GM12878 (cell line): Measurements from ENCODE around the gene KRT14. TPM values are rescaled to one million over a fixed set of nuclear protein-coding genes. Genes with fewer than 3 reads are reported as not detected.

Source experiments
- ATAC-seq: fragments of 200-7000 bp; cut with Tn5 transposase; 3 replicates; pipeline ENCODE4 v1.9.1; 2020; ENCODE audit warnings: mild to moderate bottlenecking, moderate library complexity
- BruUV-seq: library from RNA; stranded (reverse); fragments of 400-500 nt; replicated peaks from 2 replicates; lab custom pipeline; 2021; lab: Mats Ljungman, UMichigan
- CTCF ChIA-PET: fragments of 300-600 bp; sonication (Branson Sonifier 250); formaldehyde crosslinking; extraction: SDS; loops from one replicate; lab custom pipeline; 2021; ENCODE audit warnings: inconsistent platforms; lab: Yijun Ruan, JAX
- POLR2A ChIA-PET: fragments of 350-600 bp; formaldehyde crosslinking; extraction: SDS; loops from one replicate; lab custom pipeline; 2021; ENCODE audit warnings: inconsistent platforms; lab: Charles Lee
- RAD21 ChIA-PET: fragments of 300-600 bp; sonication (Branson Sonifier 250); formaldehyde crosslinking; loops from one replicate; lab custom pipeline; 2023; ENCODE audit warnings: antibody characterized with exemption; ENCODE audit not compliant: unreplicated experiment; lab: Charles Lee
- SMC1A ChIA-PET: fragments of 300-600 bp; sonication (Branson Sonifier 250); formaldehyde crosslinking; loops from one replicate; lab custom pipeline; 2023; ENCODE audit not compliant: unreplicated experiment, uncharacterized antibody; lab: Charles Lee
- DNase-seq: peaks from one replicate; pipeline ENCODE4 v3.0.0-alpha.2; 2011; ENCODE audit warnings: low read depth, low spot score
- FAIRE-seq: peaks from 3 replicates; lab custom pipeline; 2011; peaks lifted over from hg19 to GRCh38; lab: Jason Lieb, UNC
- H2AFZ ChIP-seq: 2 replicates; pipeline ENCODE4 v1.6.0; 2011; ENCODE audit warnings: low read depth, low read length, control low read depth; ENCODE audit not compliant: control insufficient read depth
- H3K27ac ChIP-seq: 2 replicates; pipeline ENCODE4 v1.5.1; 2011; ENCODE audit warnings: control low read depth; ENCODE audit not compliant: control insufficient read depth, insufficient read depth
- H3K27me3 ChIP-seq, 2 experiments: replicated peaks in 1 of 2; 2 replicates each; pipeline versions ENCODE4 v1.6.0 to v1.6.1; 2011; ENCODE audit warnings: low read length in 1 of 2; ENCODE audit not compliant: control insufficient read depth in 2 of 2, insufficient read depth in 2 of 2
- H3K36me3 ChIP-seq, 2 experiments: 2 replicates each; pipeline ENCODE4 v1.5.1; 2011; ENCODE audit warnings: low read length in 1 of 2; ENCODE audit not compliant: control insufficient read depth in 2 of 2, insufficient read depth in 2 of 2
- H3K4me1 ChIP-seq: 2 replicates; pipeline ENCODE4 v1.6.1; 2011; ENCODE audit warnings: mild to moderate bottlenecking, low read length, moderate library complexity, mixed read lengths; ENCODE audit not compliant: control insufficient read depth, insufficient read depth
- H3K4me2 ChIP-seq: 2 replicates; pipeline ENCODE4 v1.6.0; 2011; ENCODE audit warnings: control low read depth; ENCODE audit not compliant: control insufficient read depth, insufficient read depth
- H3K4me3 ChIP-seq: fragments of 200-600 bp; sonication (generic); 2 replicates; pipeline ENCODE4 v1.5.1; 2016
- H3K79me2 ChIP-seq: 2 replicates; pipeline ENCODE4 v1.6.0; 2011; ENCODE audit warnings: low read length; ENCODE audit not compliant: control insufficient read depth, insufficient read depth
- H3K9ac ChIP-seq: 2 replicates; pipeline ENCODE4 v1.8.0; 2011; ENCODE audit warnings: low read length, control low read depth, mixed read lengths; ENCODE audit not compliant: control insufficient read depth, insufficient read depth
- H3K9me3 ChIP-seq: replicated peaks from 3 replicates; pipeline ENCODE4 v1.5.1; 2011; ENCODE audit warnings: mild to moderate bottlenecking, low read length; ENCODE audit not compliant: control insufficient read depth, insufficient read depth
- H4K20me1 ChIP-seq: 2 replicates; pipeline ENCODE4 v1.6.0; 2011; ENCODE audit not compliant: control insufficient read depth, insufficient read depth
- ATF2 ChIP-seq: IDR thresholded peaks from 2 replicates; pipeline ENCODE4 v1.6.1; 2012; ENCODE audit warnings: low read length, inconsistent platforms
- CBX5 ChIP-seq: sonication (generic); IDR thresholded peaks from 2 replicates; pipeline ENCODE4 v1.6.1; 2016; ENCODE audit warnings: low read depth, moderate library complexity, mild to moderate bottlenecking, inconsistent platforms
- CHD4 ChIP-seq: fragments of 200-600 bp; sonication (generic); IDR thresholded peaks from 2 replicates; pipeline ENCODE4 v1.6.1; 2016; ENCODE audit warnings: mild to moderate bottlenecking
- CTCF ChIP-seq, 3 experiments: IDR thresholded peaks in 2 of 3; conservative IDR thresholded peaks in 1 of 3; 2 replicates each; pipeline ENCODE4 v1.5.1; 2011; ENCODE audit warnings: low read depth in 3 of 3, low read length in 3 of 3, mild to moderate bottlenecking in 3 of 3, control low read depth in 2 of 3, moderate library complexity in 2 of 3, inconsistent platforms in 1 of 3, mixed read lengths in 1 of 3; ENCODE audit not compliant: control insufficient read depth in 2 of 3, insufficient read depth in 1 of 3; ENCODE audit errors: extremely low read depth in 1 of 3
- ESRRA ChIP-seq: IDR thresholded peaks from 2 replicates; pipeline ENCODE4 v1.6.1; 2012; ENCODE audit warnings: mild to moderate bottlenecking, low read length, improper control_type of control experiment
- IRF4 ChIP-seq: IDR thresholded peaks from 2 replicates; pipeline ENCODE4 v1.6.1; 2011; ENCODE audit warnings: low read depth, low read length
- KLF5 ChIP-seq: fragments of 450-650 bp; IDR thresholded peaks from 2 replicates; pipeline ENCODE4 v1.6.1; 2014; ENCODE audit warnings: mild to moderate bottlenecking; ENCODE audit not compliant: partially characterized antibody
- NFYB ChIP-seq: IDR thresholded peaks from 2 replicates; pipeline ENCODE4 v1.6.1; 2011; ENCODE audit warnings: low read depth, mild to moderate bottlenecking, low read length, improper control_type of control experiment, moderate library complexity; ENCODE audit not compliant: insufficient read depth
- POU2F2 ChIP-seq: IDR thresholded peaks from 3 replicates; pipeline ENCODE4 v1.6.1; 2011; ENCODE audit warnings: low read depth, mild to moderate bottlenecking, low read length, borderline replicate concordance
- SMAD5 ChIP-seq: IDR thresholded peaks from 2 replicates; pipeline ENCODE4 v1.6.1; 2016; ENCODE audit warnings: antibody characterized with exemption, low read depth
- SMARCA5 ChIP-seq: fragments of 450-650 bp; IDR thresholded peaks from 2 replicates; pipeline ENCODE4 v1.6.1; 2017; ENCODE audit warnings: mild to moderate bottlenecking
- SMC3 ChIP-seq: IDR thresholded peaks from 2 replicates; pipeline ENCODE4 v1.6.1; 2011; ENCODE audit warnings: low read length, improper control_type of control experiment, borderline replicate concordance
- SUPT20H ChIP-seq: IDR thresholded peaks from 2 replicates; pipeline ENCODE4 v1.6.1; 2011; ENCODE audit warnings: low read depth, mild to moderate bottlenecking, low read length, moderate library complexity, borderline replicate concordance; ENCODE audit not compliant: control insufficient read depth
- WGBS: methylation state at CpG from one replicate; pipeline ENCODE4 v1.1.6; 2016; ENCODE audit warnings: low lambda C conversion rate; ENCODE audit not compliant: insufficient replicate concordance, insufficient coverage; ENCODE audit errors: missing lambda C conversion rate; 5-methylcytosine and 5-hydroxymethylcytosine counted together
- in situ Hi-C: fragments of 300-500 bp; cut with MboI; formaldehyde crosslinking; loops from 9 replicates; pipeline ENCODE4 v1.14.3; 2018; ENCODE audit warnings: mixed read lengths
- intact Hi-C: fragments of 100-400 bp; cut with micrococcal nuclease; formaldehyde crosslinking; loops from one replicate; pipeline ENCODE4 v1.14.2; 2022; ENCODE audit not compliant: unreplicated experiment
- polyA plus RNA-seq, 11 experiments: library from polyadenylated mRNA; depleted of rRNA in 4 of 11; unstranded in 6 of 11; stranded (reverse) in 5 of 11; fragments of >200 nt; fragmentation: Nextera tagmentation in 4 of 11; fragmentation: Illumina TruSeq in 1 of 11; extraction: Ambion mirVana in 4 of 11; extraction: Trizol in 1 of 11; gene quantifications; 1 replicate in 1 of 11; 2 replicates in 10 of 11; pipeline versions ENCODE4 v1.2.1 to v1.2.3, GENCODE V29; 2011 to 2016; ENCODE audit warnings: inconsistent platforms in 2 of 11, missing spikeins in 2 of 11, low read depth in 1 of 11
- total RNA-seq, 4 experiments: library from RNA; depleted of rRNA in 3 of 4; stranded (reverse); fragments of >200 nt in 3 of 4; fragmentation: Illumina TruSeq in 1 of 4; extraction: Trizol in 1 of 4; gene quantifications; 2 replicates each; pipeline versions ENCODE4 v1.2.1 to v1.2.3, GENCODE V29; 2013 to 2021

Gene KRT14
- total and polyA plus RNA-seq, 10 of the 15 experiments (the other 5 are each of a cell fraction or from before 2014, with no cell fraction given) = 1.5 TPM; not detected in 9

GRCh38 chr17:41619036-41619926, 32.6 kb upstream of the KRT14 start:
- ChIA-PET POLR2A (no interaction called here), RAD21 (no interaction called here), CTCF (no interaction called here), SMC1A (no interaction called here)
- no peak for ATAC-seq
- no peaks in the 10 kb centered on the region for H3K36me3 ChIP-seq
- no peak for TF ChIP-seq ESRRA
- TF ChIP-seq ATF2 = no peak
- no peak for TF ChIP-seq CTCF (IDR thresholded peaks at IDR 0.05 in 2 of 3, conservative IDR thresholded peaks at IDR 0.05 in 1 of 3; ENCODE audit: control insufficient read depth in 2 of 3, extremely low read depth in 1 of 3, insufficient read depth in 1 of 3, low read depth in 3 of 3, low read length in 3 of 3)
- no peak for TF ChIP-seq CBX5
- TF ChIP-seq SMC3 = no peak
- TF ChIP-seq CHD4 = no peak
- TF ChIP-seq SMARCA5 = no peak
- TF ChIP-seq SUPT20H = no peak
- TF ChIP-seq KLF5 = no peak
- no peak for TF ChIP-seq NFYB
- TF ChIP-seq SMAD5 = no peak
- no peak for TF ChIP-seq POU2F2
- no peak for TF ChIP-seq IRF4
- no peak for FAIRE-seq
- no peaks in the 10 kb centered on the region; the same call in 2 of the 3 replicates for H3K9me3 ChIP-seq
- H3K79me2 ChIP-seq = no peaks in the 10 kb centered on the region
- no peaks in the 10 kb centered on the region for H4K20me1 ChIP-seq
- H3K27ac ChIP-seq = no peak overlapping the region
- 38% methylated on average over 20 of the region's 20 CpGs for WGBS
- no peak overlapping the region for H2AFZ ChIP-seq
- no peak overlapping the region for H3K4me2 ChIP-seq
- no peak overlapping the region for H3K4me3 ChIP-seq
- no peaks in the 10 kb centered on the region for H3K4me1 ChIP-seq
- intact Hi-C loops (no loop called here), in situ Hi-C loops (no loop called here)
- no peak for DNase-seq
- BruUV-seq = no TSS peak
- H3K9ac ChIP-seq = no peak overlapping the region
- H3K27me3 ChIP-seq = peaks cover 0 to 2% of the 10 kb centered on the region in 2 experiments; a peak in 2 of 4 replicates
